ENCODE data around the gene NOC2L.

DNA sequence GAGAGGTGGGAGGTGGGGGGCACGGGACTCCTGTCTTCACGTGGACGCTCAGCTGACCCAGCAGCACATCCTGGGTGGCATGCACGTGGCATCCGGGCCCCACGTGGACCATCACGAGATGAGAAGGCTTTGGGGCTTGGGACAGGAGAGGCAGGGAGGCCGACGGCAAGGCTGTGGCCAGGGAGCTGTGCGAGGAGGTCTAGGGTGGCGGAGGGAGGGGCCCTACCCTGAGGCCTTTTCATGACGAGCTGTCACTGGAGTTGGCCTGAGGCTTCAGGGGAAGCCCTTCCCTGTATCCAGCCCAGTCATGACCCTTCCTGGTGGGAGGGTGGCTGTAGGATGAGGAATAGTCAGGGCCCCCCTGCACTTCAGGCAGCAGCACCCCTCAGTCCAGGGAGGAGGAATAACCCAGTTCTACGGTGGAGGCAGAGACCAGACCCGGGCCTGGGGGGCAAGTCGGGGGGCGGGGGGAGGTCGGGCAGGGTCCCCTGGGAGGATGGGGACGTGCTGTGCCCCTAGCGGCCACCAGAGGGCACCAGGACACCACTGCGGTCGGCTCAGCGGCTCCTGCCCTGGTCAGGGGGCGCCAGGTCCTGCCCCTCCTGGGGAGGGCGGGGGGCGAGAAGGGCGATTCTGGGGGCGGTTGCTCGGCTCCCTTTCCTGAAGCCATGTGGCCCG, 24.9 kb upstream of the NOC2L start:
- TF ChIP-seq, protein P1, sequence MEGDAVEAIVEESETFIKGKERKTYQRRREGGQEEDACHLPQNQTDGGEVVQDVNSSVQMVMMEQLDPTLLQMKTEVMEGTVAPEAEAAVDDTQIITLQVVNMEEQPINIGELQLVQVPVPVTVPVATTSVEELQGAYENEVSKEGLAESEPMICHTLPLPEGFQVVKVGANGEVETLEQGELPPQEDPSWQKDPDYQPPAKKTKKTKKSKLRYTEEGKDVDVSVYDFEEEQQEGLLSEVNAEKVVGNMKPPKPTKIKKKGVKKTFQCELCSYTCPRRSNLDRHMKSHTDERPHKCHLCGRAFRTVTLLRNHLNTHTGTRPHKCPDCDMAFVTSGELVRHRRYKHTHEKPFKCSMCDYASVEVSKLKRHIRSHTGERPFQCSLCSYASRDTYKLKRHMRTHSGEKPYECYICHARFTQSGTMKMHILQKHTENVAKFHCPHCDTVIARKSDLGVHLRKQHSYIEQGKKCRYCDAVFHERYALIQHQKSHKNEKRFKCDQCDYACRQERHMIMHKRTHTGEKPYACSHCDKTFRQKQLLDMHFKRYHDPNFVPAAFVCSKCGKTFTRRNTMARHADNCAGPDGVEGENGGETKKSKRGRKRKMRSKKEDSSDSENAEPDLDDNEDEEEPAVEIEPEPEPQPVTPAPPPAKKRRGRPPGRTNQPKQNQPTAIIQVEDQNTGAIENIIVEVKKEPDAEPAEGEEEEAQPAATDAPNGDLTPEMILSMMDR (IDR thresholded peaks at IDR 0.05; ENCODE audit: extremely low read depth in 1 of 2, insufficient read depth in 1 of 2, low read depth in 1 of 2, low read length in 2 of 2), result peak; percentile 30 to 92
- no peak for TF ChIP-seq POLR2A (IDR thresholded peaks at IDR 0.05; ENCODE audit: low read depth, low read length)
- no peak for TF ChIP-seq JUN (IDR thresholded peaks at IDR 0.05; ENCODE audit: borderline replicate concordance, insufficient read depth, insufficient read length, low read depth)
- no peak for TF ChIP-seq EZH2 (IDR thresholded peaks at IDR 0.05; ENCODE audit: borderline replicate concordance, low read depth, low read length, severe bottlenecking)
- TF ChIP-seq MAX (IDR thresholded peaks at IDR 0.05; ENCODE audit: insufficient read depth, insufficient read length), result no peak
- no peak for TF ChIP-seq MYC (IDR thresholded peaks at IDR 0.05; ENCODE audit: low read depth, low read length)
- TF ChIP-seq POLR2AphosphoS5 (IDR thresholded peaks at IDR 0.05; ENCODE audit: insufficient read depth, low read depth, low read length), result no peak

Data from endothelial cell of umbilical vein (primary cell).